ENCODE data around the gene CPEB3.
A peak's percentile ranks its signal among the peaks of the same experiment; 100 is the strongest.
"Not testable (repeated sequence)": the region's sequence is repeated elsewhere in the genome, so short reads cannot be mapped to it uniquely, and the experiment has no call there.

The CPEB3 gene

DNA sequence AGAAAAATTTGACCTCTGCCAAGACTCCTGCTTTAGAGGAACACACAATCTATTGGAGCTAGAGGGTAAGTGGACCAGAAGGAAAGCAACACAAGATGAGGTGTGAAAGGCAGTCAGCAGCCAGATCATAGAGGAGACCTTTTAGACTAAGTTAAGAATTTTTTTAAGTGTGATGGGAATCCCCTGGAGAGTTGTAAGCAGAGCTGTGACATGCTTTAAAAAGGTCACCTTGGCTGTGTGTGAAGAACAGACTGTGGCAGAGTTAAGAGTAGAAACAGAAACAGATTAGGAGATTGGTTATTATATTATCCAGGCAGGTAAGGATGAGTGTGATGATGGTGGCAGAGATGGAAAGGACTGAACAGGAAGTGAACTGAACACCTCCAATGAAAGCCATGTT lies 23.5 kb downstream of the CPEB3 start:
- DNase-seq (ENCODE audit: low read depth in 2 of 2): no peak

DNA sequence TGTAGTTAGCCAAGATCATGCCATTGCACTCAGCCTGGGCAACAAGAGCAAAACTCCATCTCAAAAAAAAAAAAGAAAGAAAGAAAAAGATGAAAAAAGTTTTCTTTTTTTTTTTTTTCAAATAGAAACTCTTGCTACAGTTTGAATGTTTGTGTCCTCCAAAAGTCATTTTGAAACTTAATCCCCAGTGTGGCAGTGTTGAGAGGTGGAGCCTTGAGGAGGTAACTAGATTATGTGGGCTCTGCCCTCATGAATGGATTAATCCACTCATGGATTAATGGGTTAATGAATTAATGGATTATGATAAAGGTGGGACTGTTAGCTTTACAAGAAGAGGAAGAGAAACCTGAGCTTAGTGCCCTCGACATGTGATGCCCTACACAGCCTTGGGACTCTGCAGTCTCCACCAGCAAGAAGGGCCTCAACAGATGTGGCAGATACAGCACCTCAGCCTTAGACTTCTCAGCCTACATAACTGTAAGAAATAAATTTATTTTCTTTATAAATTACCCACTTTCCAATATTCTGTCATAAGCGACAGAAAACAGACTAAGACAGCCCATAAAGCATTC lies 25.1 kb downstream of the CPEB3 start:
- DNase-seq (ENCODE audit: low read depth in 2 of 2): no peak

DNA sequence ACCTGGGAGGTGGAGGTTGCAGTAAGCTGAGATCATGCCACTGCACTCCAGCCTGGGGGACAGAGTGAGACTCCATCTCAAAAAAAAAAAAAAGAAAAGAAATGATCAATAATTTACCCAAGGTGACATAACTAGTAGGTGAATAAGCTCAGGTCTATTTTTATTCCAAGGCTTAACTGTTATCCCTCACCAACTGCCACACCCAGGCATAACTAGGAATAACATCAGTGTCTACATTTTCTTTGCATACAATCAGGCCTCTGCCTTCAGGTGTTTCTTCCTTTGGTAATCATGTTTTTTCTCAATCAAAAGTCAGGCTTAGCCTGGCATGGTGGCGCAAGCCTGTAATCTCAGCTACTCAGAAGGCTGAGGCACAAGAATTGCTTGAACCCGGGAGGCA lies 26.6 kb downstream of the CPEB3 start:
- DNase-seq (ENCODE audit: low read depth in 2 of 2): no peak

DNA sequence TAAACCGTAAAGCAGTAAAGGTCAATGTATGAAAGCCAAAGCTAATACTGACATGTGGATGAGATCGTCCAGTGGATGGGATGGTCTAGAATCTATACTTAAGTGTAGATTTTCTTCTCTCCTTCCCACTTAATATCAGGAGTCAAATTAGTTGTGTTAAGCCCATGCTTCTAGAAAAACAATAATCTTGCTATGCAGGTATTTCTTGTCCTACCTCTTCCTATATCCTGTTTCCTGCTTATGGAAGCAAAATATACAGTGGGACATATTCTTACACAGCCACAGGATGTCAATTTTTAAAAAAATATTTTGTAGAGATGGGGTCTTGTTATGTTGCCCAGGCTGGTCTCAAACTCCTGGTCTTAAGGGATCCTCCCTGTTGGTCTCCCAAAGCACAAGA lies 27.5 kb downstream of the CPEB3 start:
- DNase-seq (ENCODE audit: low read depth in 2 of 2): no peak

GRCh38 chr10:92248566-92248965 lies 42.3 kb downstream of the CPEB3 start:
- DNase-seq (ENCODE audit: low read depth in 2 of 2): no peak

DNA sequence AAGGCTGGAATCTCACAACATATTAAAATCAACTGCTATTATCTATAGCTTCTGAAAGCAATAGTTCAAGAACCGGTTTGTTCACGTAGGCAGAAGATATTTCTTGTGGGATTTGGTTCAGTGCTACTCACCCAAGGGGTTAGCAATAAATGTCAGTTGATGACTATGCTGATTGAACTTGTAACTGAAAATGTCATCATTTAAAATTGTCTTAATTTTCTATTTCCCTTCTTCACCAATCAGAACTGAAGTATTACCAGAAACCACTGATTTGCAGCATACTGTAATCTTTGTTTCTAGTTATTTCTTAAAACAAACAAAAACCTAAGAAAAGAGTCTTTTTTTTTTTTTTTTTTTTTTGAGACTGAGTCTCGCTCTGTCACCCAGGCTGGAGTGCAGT lies 46.1 kb downstream of the CPEB3 start:
- no peak for DNase-seq (ENCODE audit: low read depth in 2 of 2)

DNA sequence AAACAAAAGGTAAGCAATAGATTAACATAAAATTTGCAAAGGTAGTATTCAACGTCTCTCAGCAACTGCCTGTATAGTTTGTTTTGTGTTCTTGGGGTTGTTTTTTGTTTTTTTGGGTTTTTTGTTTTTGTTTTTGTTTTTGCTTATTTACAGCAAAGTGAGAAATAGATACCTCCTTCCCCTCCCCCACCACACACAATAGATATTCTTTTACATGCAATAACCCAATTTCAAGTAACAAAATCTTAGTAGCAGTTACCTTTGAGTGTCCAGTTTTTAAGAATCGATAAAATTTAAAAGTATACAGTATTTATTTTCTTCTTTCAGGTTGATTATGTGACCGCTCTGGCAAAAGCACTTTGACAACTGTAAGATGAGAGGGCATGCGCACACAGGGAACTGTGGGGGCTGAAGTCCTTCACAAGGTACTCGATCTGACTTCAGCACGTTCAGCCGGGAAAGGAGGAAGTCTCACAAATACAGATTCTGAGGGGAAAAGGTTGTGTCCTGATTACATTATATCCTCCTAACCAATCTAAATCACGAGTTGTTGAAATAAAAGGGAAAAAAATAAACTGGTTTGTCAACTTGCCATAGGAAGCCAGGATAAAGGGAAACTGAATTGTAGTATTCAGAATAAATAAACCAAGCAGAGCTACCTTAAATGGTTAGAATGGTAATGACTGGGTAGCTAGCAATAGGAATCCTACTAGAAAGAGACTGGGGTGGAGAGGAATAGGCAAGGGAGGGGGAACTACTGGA lies 47.8 kb downstream of the CPEB3 start:
- DNase-seq (ENCODE audit: low read depth in 2 of 2): peak in 1 of 2 donors; percentile 11

- no peak for DNase-seq (ENCODE audit: low read depth in 2 of 2)
Measured at GRCh38 chr10:92242380-92242779, 48.5 kb downstream of the CPEB3 start.

- no peak for DNase-seq (ENCODE audit: low read depth in 2 of 2)
Measured at GRCh38 chr10:92241501-92241900, 49.4 kb downstream of the CPEB3 start.

DNA sequence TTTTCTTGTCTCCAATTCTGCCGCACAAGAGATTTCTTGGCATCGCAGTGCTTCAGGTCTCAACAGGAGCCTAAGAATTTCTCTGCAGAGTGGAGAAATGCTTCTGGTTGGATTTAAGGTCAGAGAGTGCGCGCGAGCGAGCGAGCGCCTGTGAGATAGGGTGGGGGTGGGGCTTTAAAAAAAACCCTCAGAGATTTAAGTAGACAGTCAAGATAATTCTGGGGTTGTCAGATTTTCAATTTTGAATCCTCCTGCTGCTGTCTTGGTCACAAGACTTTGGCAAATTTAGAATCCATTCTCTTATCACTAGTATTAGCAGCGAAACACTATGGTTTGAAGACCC lies 49.7 kb downstream of the CPEB3 start:
- DNase-seq (ENCODE audit: low read depth in 2 of 2): no peak

- peak in 1 of 2 donors; percentile 9 for DNase-seq (ENCODE audit: low read depth in 2 of 2)
Measured at GRCh38 chr10:92240289-92241157, 50.4 kb downstream of the CPEB3 start.

- DNase-seq (ENCODE audit: low read depth in 2 of 2): peak in 1 of 2 donors; percentile 5
Measured at GRCh38 chr10:92239600-92240288, 51.1 kb downstream of the CPEB3 start.

DNA sequence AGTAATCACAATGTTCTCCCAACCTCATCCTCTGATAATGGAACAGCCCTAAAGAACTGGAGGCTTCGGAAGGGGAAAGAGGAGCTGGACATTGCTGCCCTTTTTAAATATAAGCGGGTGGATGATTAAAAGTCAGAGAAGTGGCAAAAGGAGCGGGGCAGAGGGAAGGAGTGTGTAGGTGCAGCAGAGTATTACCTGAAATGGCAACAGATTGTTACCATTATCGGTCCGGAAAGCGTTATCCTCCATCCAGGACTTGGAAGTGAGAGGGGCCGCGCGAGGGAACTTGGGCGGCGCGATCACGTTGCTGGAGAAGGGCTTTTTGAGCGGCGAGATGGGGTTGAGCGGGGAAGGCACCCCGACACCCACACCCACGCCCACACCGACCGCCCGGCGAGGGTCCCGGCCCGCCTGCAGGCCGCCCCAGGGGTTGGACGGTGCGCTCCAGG lies 51.7 kb downstream of the CPEB3 start:
- DNase-seq (ENCODE audit: low read depth in 2 of 2): no peak

DNA sequence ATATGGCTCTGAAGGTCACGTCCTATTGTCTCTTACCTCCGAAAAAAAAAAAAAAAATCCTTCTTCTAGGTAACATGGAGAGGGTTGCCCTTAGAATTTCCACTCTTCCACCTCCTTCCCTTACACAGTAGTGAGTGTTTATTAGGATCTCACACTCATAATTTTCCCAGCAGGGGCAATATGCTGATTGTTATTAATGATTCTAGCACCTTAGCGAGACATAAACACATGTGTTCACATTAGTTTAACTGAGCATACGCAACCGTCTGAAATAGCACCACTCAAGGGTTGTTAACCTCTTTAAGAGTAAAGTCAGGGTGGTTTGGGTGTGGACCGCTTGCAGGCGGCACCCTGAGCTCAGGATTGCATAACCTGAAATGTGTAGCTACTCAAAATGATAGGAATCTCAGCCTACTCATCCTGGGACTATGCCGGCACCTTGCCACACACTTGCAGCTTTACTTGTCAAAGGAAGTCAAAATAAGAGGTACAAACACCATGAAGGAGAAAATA lies 52.2 kb downstream of the CPEB3 start:
- DNase-seq (ENCODE audit: low read depth in 2 of 2): no peak

DNA sequence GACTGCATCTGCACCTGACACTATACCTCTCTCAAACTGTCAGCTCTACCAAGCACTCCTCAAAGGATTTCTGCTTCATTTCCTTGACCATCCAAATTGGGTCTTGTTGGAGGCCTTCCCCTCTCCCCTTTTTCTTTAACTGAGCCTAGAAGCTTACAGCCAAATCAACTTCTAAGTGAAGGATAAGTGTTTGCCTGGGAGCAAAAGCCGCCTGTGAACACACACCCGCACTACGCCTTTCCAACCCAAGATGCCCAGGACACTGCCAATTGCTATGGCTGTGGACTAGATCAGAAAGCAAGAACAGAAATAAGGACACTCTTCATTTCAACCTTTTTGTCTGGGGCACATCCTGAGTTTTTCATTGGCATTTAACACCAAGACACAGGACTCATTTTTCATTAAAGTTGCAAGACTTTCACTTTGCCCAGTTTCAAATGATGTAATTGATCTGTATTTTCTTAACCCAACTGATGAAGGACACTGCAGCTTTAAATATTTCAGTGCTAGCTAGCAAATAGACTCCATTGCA lies 52.8 kb downstream of the CPEB3 start:
- no peak for DNase-seq (ENCODE audit: low read depth in 2 of 2)

DNA sequence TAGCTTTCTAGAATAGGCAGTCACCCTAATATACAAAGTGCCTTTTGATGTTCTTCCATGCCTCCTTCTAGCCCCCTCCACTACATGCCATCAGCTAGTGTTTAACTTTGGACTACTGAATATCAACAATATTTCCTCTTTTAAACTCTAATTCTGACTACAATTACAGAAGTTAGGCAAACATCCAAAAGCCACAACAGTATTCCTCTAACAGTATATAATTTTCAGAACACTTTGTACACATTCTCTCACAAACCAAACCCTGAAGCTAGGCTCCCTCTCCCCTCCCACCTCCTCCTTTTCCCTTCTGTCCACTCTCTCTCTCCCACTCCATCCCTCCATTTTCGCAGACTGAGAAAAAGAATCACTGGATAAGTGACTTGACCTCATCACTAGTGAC lies 59.7 kb downstream of the CPEB3 start:
- no peak for DNase-seq (ENCODE audit: low read depth in 2 of 2)

DNA sequence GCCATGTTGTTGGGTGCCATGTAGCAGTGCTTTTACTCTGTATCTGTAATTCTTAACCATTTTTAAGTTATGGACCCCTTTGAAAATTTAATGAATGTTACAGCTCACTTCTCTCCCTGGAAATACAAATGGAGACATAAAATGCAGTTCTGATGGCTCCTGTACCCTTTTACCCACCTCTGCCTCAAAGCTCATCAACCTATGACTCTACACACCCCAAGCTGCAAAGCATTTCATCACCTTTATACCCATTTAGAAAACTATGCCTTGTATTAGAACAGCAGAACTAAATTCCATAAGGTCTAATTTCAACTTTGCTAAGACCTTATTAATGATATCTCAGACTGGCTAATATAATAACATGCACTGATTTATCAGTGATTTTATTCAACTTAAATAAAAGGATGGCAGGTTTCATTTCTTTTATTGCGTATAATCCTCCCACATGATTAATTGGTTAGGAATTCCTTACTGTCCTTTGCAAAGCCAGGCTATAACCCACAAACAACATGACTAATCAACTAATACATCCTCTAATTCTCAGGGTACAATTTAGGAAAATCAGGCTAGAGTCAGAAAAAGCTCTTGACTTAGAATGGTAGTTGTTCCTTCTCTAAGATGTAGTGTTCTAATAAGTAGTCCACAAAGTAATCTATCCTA lies 68.1 kb downstream of the CPEB3 start:
- DNase-seq (ENCODE audit: low read depth in 2 of 2): no peak

DNA sequence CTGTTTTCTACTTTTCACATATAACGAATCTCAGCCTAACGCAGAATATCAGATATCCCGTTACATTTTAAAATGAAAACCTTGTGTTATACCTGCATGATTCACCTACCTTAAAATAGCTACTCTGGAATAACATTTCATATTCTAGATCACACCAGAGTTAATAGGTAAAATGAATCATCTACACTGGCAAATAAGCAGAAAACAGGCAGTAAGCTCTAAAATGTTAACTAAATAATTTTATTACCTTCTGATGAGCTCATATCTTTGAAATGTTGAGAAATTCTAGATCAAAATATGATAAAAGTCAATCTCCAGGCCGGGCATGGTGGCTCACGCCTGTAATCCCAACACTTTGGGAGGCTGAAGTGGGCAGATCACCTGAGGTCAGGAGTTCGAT lies 71.3 kb downstream of the CPEB3 start:
- no peak for DNase-seq (ENCODE audit: low read depth in 2 of 2)

- DNase-seq (ENCODE audit: low read depth in 2 of 2): no peak
Measured at GRCh38 chr10:92218569-92218968, 72.3 kb downstream of the CPEB3 start.

GRCh38 chr10:92216608-92217007 lies 74.3 kb downstream of the CPEB3 start:
- not testable (repeated sequence) for DNase-seq (ENCODE audit: low read depth in 2 of 2)

GRCh38 chr10:92215222-92215621 lies 75.7 kb downstream of the CPEB3 start:
- DNase-seq (ENCODE audit: low read depth in 2 of 2): not testable (repeated sequence)

All from stimulated activated CD8-positive, alpha-beta memory T cell treated with anti-CD3 and anti-CD28 coated beads, Interleukin-2, amount 100 ng/mL, for 1 hour (primary cell).